Anterior cingulate cortex (tissue), 58 donors: Measurements from ENCODE around the gene NPHP4.
A peak's percentile ranks its signal among the peaks of the same experiment; 100 is the strongest.
"Not testable (repeated sequence)": the region's sequence is repeated elsewhere in the genome, so short reads cannot be mapped to it uniquely, and the experiment has no call there.

Source experiments
- DNase-seq, 58 donors: peaks; one replicate each; lab custom pipeline; 2025; lab: John Stamatoyannopoulos, UW

NPHP4 gene

DNA sequence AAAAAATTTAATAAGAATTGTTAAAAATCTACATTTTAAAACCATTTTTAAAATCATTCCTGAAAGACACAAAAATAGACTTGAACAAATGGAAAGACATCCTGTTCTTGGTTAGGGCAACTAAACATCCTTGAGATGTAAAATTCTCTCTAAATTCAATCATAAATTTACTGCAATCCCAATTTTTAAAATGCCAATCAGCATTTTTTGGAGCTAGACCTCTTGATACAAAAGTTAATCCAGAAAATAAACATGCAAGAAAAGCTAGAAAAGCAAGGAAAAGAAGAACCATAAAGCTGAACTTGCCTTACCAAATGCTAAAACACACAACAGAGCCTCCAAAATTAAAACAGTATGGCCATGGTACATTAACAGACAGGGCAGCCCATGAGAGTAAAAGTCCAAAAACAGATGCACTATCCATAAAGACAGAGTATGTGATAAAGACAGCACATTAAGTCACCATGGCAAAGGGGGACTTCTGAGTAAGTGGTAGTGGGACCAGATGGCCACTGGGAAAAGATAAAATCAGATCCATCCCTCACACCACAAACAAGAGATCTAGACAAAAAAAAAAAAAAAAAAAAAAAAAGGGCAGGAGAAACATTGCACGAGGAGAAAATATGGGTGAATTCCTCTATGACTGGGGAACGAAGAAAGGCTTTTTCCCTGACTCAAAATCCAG lies 51.4 kb downstream of the NPHP4 start:
- no peak for DNase-seq

DNA sequence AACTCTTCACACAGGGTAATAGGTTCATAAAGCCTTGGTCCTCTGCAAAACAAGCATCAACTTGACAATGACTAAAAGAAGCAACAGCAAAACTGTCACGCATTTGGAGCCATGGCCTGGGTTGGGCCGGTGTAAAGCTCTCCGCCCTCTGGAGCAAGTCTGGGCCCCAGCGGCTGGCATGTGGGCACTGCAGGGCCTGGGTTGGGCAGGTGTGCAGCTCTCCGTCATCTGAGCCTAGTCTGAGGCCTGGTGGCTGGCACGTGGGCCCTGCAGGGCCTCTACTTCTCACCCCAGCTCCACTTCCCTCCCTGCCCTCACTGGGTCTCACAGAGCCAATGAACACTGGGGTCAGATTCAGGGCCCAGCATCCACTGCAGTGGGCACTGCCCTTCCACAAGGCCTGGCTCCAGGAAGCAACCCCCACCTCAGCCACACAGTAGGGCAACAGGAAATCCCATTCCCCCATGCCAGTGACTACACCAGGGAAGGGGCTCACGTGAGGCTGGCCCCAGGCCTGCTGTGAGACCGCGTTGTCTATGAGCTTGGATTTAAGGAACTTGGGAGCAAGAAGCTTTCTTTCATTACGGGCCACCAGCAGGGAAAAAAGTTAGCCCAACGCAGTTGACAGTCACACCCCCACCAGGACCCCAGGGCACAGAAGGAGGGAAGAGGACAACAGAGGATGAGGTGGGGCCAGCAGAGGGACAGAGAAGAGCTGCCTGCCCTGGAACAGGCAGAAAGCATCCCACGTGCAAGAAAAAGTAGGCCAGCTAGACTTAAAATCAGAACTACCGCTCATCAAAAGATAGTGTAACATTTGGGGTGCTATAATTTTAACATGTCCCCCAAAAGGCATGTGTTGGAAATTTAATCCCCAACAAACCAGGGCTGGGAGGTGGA lies 52.7 kb downstream of the NPHP4 start:
- no peak for DNase-seq

DNA sequence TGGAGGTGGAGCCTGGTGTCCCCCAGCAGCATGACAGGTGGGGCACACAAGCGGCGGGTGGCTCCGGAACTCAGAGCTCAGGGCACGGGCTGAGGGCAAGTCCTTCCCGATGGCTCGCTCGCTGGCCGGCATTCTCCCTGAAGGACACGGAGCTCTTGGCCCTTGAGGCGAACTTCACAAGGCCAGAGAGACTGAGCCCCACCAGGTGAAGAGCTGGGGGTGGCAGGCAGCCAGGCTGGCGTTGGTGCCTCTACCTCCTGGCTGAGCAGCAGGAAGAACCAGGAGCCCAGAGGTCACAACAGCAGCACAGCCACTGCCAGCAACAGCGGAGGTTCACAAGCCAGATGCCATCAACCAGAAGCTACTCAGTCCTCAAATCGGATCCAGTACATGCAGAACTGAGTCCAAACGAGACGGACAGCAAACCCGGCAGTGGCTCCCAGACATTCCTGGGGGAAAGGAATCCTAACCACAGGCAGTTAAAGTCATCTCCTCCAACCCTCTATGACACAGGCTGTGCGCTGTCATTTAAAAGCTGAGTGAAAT lies 54.1 kb downstream of the NPHP4 start:
- no peak for DNase-seq

DNA sequence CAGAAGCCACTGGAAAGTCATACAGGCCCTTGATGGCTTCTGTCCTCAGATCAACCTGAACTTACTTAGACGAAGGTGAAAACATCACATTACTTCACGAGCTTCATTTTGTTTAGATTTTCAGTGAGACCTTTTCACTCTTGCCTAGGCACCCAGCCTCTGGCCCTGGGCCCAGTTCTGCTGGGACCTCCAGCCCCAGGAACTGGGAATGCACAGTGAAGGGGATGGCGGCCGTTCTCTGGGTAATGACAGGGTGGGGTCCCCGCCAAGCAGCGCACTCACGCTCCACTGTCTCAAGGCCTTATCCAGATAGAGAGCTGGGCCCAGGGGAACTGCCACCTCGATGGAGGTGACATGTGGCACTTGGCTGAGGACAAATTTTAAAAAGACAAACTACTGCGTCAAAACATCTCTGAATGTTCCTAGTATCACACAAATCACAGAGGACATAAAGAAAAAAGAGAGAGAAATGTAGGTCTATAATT lies 54.8 kb downstream of the NPHP4 start:
- DNase-seq, result no peak

DNA sequence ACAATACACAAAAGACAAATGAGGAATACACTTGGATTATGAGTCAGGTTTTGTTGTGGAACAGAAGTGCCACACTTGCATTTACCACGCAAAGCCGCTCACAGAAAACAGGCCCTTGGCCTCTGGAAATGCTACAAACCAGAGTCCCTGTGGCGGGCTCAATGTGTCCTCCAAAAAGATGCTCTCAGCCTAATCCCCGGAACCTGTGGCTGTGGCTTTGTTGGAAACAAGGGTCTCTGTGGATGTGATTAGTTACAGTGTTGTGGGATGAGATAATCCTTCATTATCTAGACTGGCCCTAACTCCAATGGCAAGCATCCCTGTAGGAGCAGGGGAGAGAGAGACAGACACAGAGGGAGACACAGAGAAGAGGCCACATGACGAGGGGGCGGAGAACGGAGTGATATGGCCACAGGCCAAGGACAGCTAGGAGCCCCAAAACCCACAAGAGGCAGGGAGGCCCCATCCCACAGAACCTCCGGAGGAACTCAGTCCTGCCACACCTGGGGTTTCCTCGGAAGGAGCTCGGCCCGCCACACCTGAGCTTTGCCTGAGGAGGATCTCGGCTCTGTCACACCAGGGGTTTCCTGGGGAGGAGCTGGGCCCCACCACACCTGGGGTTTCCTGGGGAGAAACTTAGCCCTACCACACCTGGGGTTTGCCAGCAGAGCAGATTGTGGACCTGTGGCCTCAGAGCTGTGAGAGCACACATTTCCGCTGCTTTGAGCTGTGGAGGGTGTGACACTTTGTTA lies 55.4 kb downstream of the NPHP4 start:
- DNase-seq, result no peak

DNA sequence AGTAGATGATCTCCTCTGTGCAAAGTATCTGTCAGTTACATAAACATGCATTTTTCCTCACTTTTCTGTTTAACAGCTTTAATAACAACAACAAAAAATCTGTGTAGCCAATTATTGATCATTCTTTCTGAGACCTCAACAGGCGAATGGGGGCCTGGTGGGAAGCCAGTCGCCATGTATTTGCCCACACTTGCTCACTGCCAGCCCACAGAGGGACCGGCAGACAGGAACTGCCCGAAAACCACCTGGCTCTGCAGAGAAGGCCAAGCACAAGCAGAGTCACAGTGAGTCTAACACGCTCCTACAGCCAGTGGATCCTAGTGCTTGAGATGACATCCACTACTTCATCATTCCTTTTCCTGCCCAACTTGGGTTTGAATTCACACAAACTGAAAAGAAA lies 56.1 kb downstream of the NPHP4 start:
- DNase-seq, result no peak

DNA sequence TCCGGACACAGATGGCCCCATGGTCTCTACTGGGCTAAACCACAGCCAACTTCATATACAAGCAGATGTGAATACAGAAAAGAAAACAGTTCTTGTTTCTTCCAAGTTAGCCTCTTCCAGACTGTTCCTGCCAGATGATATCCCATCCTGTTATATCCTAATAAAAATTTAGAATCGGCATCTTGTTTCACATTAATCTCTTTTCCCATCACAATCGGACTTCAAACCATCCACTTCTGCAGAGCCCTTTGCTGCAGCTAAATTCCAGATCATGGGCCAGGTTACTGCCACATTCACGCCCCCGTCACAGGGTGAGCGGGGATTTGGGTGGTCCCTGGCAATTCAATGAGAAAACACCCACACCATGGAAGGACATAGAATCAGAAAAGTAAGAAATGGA lies 57.2 kb downstream of the NPHP4 start:
- DNase-seq, result no peak

DNA sequence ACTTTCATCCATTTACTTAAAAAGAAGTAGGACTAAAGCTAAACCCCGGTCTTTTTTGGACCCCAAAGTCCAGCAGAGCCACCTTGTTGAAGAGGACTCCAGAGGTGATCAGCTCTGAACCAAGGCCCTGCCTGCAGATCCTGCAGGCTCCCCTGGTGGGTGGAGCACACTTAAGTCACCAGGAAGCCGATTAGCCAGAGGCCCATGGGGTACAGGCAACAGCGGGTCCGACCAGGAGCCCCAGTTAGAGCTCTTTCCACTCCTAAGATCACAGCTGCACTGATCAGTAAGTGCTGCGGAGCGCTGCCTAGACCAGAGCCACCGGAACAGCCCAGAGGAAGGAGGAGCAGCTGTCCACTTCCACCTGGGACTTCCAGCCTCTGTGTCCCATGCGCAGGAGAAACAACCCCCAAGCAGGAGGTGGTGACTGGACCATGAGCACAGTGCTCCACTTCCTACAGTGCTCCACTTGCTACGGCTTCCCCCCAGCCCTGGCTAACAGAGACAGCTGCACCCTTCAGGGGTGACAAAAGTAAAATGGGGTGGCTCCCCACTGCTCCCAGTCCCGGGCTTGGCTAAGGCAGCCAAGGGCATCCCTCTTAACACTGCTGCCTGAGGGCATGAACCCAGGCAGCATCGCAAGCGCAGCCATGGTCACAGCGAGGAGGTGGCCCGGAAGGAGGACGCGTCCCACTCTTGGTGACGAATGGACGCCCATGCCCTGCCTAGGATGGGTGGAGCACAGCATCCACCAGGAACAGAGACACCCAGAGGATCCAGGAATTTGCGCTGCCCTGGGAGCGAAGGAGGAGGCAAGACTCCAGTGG lies 58.0 kb downstream of the NPHP4 start:
- no peak for DNase-seq

DNA sequence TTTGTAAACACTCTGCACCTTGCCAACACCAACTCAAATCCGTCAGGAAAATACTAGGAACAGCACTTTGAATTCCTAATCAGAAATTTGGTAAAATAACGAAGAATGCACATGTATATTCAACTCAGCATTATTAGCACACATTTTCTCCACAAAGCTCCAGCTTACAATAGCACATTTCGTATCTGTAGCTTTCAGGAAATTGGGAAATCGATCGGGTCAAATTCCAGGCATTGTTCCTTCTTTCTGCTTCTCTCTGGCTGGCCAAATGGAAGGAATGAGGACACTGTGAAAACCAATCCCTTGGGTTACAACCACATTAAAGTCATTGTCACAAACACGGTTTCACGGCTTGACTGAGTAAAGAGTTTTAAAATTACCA lies 58.6 kb downstream of the NPHP4 start:
- no peak for DNase-seq

DNA sequence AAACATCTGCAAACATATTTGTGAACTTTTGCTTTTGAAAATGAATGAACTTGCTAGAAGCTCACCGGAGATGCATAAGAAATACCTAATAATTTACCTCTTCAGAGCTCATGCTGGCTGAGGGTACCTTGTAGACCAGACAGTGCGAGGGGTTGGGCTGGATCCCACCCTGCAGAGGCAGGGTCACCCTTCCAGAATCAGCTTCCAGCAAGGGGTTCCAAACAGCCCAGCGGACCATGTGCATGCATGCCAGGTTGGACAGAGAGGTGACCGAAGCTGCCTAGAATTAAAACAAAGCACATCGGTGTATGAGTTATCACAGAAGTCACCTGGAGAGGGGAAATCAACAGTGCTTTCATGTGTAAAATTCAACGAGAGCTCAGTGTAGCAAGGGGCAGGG lies 59.2 kb downstream of the NPHP4 start:
- DNase-seq, result no peak

DNA sequence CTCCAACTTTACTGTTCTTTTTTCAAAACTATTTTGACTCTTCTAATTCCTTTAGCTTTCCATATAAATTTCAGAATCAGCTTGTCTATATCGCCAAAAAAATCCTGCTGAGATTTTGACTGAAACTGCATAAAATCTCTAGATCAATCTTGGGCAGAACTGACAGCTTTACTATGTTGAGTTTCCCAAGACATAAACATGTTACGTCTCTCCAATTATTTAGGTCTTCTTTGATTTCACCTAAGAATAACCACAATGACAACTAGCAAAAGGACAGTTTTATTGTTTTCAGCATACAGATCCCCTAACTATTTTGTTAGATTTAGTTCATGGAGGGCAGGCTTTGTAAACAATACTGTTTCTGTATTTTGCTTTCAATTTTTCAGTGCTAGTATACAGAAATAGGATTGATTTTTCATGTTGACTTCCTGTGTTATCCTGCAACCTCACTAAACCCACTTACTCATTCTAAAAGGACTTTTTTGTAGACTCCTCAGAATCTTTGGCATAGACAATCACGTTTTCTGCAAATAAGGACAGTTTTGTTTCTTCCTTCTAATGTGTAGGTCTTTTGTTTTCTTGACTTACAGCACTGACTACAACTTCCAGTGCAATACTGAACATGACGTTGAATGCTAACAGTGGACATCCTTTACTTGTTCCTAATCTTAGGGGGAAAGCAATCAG lies 63.4 kb downstream of the NPHP4 start:
- DNase-seq, result peak in 1 of 58 donors; percentile 24

DNA sequence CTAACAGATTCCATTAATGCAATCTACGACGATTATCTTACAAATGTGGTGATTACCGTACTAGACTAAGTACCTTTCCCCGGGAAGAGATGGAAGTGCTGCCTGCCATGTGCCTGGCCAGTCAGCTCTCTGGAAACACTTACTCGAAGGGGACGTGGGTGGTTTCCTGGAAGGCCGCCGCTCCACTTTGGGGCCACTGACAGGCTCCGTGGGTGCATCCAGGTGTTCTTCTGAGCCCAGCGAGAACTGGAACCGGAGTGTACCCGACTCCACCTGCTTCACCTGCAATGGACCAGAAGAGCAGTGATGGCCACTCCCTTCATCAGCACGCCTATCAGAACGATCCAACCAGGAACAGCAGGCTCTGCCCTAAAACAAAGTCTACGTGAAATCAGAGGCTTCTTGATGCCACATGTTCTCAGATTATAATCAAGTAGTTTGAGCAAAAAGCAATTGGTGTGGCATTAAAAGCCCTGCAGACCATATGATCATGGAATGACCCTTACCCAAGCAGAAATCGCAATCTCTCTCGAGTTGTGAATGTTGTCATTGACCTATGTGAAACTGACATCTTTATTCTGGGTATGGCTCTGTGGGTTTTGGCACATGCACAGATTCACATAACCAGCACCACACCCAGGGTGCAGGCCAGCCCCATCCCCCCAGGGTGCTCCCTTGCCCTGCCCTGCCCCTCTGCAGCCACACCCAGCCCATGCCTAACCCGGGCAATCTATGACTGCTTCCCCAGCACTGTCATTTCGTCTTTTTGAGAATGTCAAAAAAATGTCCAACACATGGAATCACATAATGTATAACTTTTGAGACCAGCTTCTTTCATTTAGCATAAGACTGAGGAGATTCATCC lies 64.5 kb downstream of the NPHP4 start:
- DNase-seq, result no peak

DNA sequence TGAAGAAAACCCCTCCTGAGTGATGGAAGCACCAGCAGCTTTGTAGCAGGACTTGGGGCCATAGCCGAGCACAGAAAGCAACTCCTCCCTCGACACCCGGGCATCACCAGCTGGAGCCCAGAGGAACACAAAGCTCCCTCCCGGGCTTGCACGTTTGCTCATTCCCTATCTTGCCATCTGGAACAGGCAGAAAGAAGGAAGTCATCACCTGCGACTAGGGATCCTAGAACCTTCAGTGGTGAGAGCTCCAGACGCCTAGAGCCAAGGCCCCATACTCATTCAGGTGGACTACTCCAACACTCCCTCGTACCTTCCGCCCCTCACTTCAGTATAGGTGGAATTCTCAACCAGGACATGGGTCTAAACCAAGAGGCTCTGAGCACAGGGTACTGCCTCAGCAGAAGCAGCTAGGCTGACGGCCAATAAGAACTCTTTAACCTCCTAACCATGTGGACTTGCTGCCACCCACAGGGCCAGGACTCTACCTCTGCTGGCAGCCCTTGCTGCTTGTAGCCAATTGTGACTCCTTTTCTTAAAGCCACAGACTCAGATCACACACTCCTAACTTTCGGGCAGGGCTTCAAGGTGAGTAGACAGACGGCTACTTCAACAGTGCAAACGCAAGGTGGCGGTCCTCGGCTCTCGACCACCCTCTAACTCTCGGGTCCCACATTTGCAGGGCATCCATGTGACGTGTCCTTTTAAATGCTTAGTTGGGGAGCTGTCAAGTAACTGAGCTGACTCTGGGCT lies 65.4 kb downstream of the NPHP4 start:
- no peak for DNase-seq

DNA sequence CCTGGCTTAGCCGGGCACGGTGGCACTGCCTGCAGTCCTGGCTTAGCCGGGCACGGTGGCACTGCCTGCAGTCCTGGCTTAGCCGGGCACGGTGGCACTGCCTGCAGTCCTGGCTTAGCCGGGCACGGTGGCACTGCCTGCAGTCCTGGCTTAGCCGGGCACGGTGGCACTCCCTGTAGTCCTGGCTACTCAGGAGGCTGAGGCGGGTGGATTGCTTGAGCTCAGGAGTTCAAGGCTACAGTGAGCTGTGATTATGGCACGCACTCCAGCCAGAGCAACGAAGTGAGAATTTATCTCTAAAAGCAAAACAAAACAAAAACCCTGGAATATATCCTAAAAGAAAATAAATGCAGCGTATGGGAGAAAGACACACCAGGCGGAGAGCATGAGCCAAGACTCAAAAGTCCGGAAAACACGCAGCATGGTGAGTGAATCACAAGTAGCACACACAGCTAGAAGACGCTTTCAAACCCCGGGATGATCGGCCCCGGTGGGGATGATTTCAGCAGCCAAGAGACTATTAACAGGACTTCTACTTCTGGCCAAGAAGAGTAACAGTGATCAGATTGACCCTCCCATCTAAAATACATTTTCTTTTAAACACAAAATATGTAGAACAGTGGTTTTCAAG lies 69.4 kb downstream of the NPHP4 start:
- DNase-seq, result not testable (repeated sequence)

DNA sequence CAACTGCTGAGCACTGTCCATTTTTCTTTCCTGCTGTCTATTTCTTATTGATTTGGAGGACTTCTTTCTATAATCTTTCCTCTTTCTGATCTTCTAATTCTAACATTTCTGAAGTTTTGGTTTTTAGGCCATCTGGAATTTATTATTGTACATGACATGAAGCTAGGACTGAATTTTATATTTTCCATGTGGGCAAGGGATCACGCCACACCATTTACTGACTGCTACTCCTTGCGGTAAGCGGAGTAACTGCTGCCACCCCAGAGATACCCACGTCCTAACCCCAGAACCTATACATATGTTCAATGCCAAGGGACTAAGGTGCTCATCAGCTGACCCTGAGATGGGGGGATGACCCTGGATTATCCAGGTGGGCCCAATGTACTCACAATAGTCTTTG lies 70.6 kb downstream of the NPHP4 start:
- no peak for DNase-seq

DNA sequence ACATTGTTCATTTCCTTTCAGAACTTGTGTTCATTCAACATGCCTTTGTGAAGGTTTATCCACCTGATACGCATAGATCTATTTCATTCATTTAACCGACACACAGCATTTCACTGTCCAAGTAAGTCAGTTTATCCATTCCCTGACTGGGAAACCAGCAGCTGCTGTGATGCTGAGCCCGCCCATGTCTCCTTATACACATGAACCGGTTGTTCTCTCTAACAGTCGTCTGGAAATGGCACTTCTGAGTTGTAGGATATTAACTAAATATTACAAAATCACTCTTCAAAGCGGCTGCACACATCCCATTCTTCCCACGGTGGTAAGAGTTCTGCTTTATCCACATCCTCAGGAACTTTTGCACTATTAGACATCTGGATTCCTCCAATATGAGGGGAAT lies 71.1 kb downstream of the NPHP4 start:
- DNase-seq, result no peak

DNA sequence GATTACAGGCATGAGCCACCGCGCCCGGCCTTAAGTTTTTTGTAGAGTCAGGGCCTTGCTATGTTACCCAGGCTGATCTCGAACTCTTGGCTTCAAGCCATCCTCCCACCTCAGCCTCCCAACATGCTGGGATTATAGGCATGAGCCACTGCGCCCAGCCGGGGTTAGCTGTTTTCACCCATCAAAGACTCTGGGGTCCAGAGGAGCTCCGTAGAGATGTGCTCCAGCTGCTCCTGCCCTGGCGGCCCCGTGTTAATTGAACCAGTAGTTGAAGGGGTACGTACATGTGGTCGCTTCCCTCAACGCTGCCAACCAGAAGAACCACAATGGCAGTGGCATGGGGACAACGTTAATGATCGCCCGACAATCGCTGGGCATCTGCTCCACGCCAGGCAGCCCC lies 72.0 kb downstream of the NPHP4 start:
- no peak for DNase-seq
